OCI-LY1 (cell line): ENCODE measurements around the gene SLC24A5.

Experiments used
- H2AFZ ChIP-seq: fragments of 200-600 bp; sonication (generic), shearing (Covaris generic); 2 replicates; pipeline ENCODE4 v1.6.0; 2014; ENCODE audit warnings: antibody characterized with exemption, mild to moderate bottlenecking, low read length
- H3F3A ChIP-seq: fragments of 200-600 bp; sonication (generic), shearing (Covaris generic); 2 replicates; pipeline ENCODE4 v1.6.0; 2014; ENCODE audit warnings: mild to moderate bottlenecking, antibody characterized with exemption, low read length, moderate library complexity; ENCODE audit not compliant: insufficient read depth
- H3K27ac ChIP-seq: fragments of 200-600 bp; sonication (generic); 2 replicates; pipeline ENCODE4 v1.5.1; 2014; ENCODE audit warnings: low read length, mixed run types, mild to moderate bottlenecking, low read depth; ENCODE audit not compliant: poor library complexity, severe bottlenecking
- H3K27me3 ChIP-seq: fragments of 200-600 bp; sonication (generic); 2 replicates; pipeline ENCODE4 v1.6.0; 2014; ENCODE audit warnings: antibody characterized with exemption, mild to moderate bottlenecking, low read length, moderate library complexity; ENCODE audit not compliant: insufficient read depth
- H3K36me3 ChIP-seq: fragments of 200-600 bp; sonication (generic); 2 replicates; pipeline ENCODE4 v1.6.1; 2014; ENCODE audit warnings: mild to moderate bottlenecking, antibody characterized with exemption, low read length, moderate library complexity, mixed read lengths; ENCODE audit not compliant: insufficient read depth
- H3K4me1 ChIP-seq: fragments of 200-600 bp; sonication (generic); 2 replicates; pipeline ENCODE4 v1.5.1; 2014; ENCODE audit warnings: mild to moderate bottlenecking, low read length, moderate library complexity; ENCODE audit not compliant: insufficient read depth, severe bottlenecking
- H3K4me2 ChIP-seq: fragments of 200-600 bp; sonication (generic), shearing (Covaris generic); 2 replicates; pipeline ENCODE4 v1.6.1; 2014; ENCODE audit warnings: low read length
- H3K4me3 ChIP-seq: fragments of 200-600 bp; sonication (generic); 2 replicates; pipeline ENCODE4 v1.5.1; 2014; ENCODE audit warnings: low read length, low read depth, mild to moderate bottlenecking, mixed read lengths; ENCODE audit not compliant: poor library complexity, severe bottlenecking
- H3K79me2 ChIP-seq: fragments of 200-600 bp; shearing (Covaris generic); 2 replicates; pipeline ENCODE4 v1.6.1; 2016; ENCODE audit warnings: mixed run types, low read length, mixed read lengths; ENCODE audit not compliant: insufficient read depth
- H3K9ac ChIP-seq: fragments of 200-600 bp; sonication (generic), shearing (Covaris generic); 2 replicates; pipeline ENCODE4 v1.6.1; 2014; ENCODE audit warnings: mild to moderate bottlenecking, low read length, mixed read lengths
- H3K9me2 ChIP-seq: fragments of 200-600 bp; sonication (generic), shearing (Covaris generic); 2 replicates; pipeline ENCODE4 v1.6.1; 2014; ENCODE audit warnings: low read depth, mild to moderate bottlenecking, low read length, mixed read lengths
- H3K9me3 ChIP-seq: fragments of 200-600 bp; shearing (Covaris generic); 2 replicates; pipeline ENCODE4 v1.6.1; 2014; ENCODE audit warnings: low read length, mixed read lengths
- H4K20me1 ChIP-seq: fragments of 200-600 bp; sonication (generic), shearing (Covaris generic); 2 replicates; pipeline ENCODE4 v1.6.0; 2016; ENCODE audit warnings: mild to moderate bottlenecking, low read length; ENCODE audit not compliant: insufficient read depth
- CTCF ChIP-seq: fragments of 200-600 bp; sonication (generic), shearing (Covaris generic); IDR thresholded peaks from 2 replicates; pipeline ENCODE4 v1.5.1; 2017; ENCODE audit warnings: mild to moderate bottlenecking, antibody characterized with exemption, low read length, moderate library complexity, mixed read lengths
- EZH2 ChIP-seq: fragments of 200-600 bp; sonication (generic), shearing (Covaris generic); IDR thresholded peaks from 2 replicates; pipeline ENCODE4 v1.8.0; 2017; ENCODE audit warnings: borderline replicate concordance, mixed run types, mild to moderate bottlenecking, antibody characterized with exemption, low read length, moderate library complexity, mixed read lengths

The SLC24A5 gene

DNA sequence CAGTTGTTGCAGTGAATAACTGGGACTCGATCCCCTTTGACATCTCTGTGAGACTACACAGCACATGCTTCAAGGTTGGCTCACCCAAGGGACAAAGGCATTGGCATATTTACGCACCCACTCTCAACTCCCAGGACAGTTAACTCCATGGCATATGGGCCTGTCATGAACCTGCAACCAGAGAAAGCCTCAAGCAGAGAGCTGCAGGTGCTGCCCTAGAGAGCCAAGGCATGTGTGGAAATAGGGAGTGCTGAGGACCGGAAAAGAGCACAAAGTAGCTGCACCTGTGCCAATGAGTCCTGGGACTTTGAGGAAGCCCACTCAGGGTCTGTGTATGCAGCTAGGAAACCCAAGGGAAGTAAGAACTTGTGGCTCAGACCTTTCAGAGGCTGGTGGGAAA, 32.9 kb upstream of the SLC24A5 start:
- TF ChIP-seq EZH2: no peak
- no peak for TF ChIP-seq CTCF

GRCh38 chr15:48089702-48090101, 31.1 kb upstream of the SLC24A5 start:
- Histone ChIP-seq H3K4me3 (no peak overlapping the region), H3K27ac (no peak overlapping the region), H3K27me3 (no peaks in the 10 kb centered on the region), H3K36me3 (no peaks in the 10 kb centered on the region), H2AFZ (no peak overlapping the region), H3K9me2 (no peaks in the 10 kb centered on the region), H3K9ac (no peak overlapping the region), H4K20me1 (no peaks in the 10 kb centered on the region), H3K4me1 (no peaks in the 10 kb centered on the region), H3K4me2 (no peak overlapping the region), H3K9me3 (no peaks in the 10 kb centered on the region), H3F3A (no peaks in the 10 kb centered on the region), H3K79me2 (no peaks in the 10 kb centered on the region)
- no peak for TF ChIP-seq CTCF
- no peak for TF ChIP-seq EZH2

More for the DNA sequence above, 32.9 kb upstream of the SLC24A5 start:
- Histone ChIP-seq H3K4me3 (no peak overlapping the region), H3K9me2 (no peaks in the 10 kb centered on the region), H3K9ac (no peak overlapping the region), H3F3A (no peaks in the 10 kb centered on the region), H3K4me2 (no peak overlapping the region), H3K36me3 (no peaks in the 10 kb centered on the region), H3K79me2 (no peaks in the 10 kb centered on the region), H3K27ac (no peak overlapping the region), H3K27me3 (no peaks in the 10 kb centered on the region), H2AFZ (no peak overlapping the region), H4K20me1 (no peaks in the 10 kb centered on the region), H3K4me1 (no peaks in the 10 kb centered on the region), H3K9me3 (no peaks in the 10 kb centered on the region)

DNA sequence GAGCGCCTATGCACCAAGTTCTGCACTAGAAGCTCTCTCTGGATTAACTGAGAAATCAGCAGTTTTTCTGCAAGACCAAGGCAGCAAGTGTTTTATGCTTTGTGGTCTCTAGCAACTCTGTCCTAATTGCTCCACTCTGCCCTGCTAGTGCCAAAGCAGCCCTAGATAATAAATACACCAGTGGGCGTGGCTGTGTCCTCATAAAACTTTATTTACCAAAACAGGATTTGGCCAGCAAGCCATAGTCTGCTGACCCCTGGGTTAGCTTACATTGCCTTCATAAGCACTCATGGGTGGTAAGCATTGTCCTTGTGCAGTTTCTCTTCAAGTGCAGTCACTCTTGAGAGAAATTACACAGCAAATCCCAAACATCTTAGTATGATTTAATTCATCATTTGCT, 30.7 kb upstream of the SLC24A5 start:
- no peak overlapping the region for H3K27ac ChIP-seq
- H3K9ac ChIP-seq: no peak overlapping the region
- H3K4me3 ChIP-seq: no peak overlapping the region
- no peak overlapping the region for H3K4me2 ChIP-seq
- H3F3A ChIP-seq: no peaks in the 10 kb centered on the region
- TF ChIP-seq CTCF (no peak), EZH2 (no peak)
- H3K27me3 ChIP-seq: no peaks in the 10 kb centered on the region
- H3K79me2 ChIP-seq: no peaks in the 10 kb centered on the region
- H3K9me3 ChIP-seq: no peaks in the 10 kb centered on the region
- no peaks in the 10 kb centered on the region for H4K20me1 ChIP-seq
- H3K9me2 ChIP-seq: no peaks in the 10 kb centered on the region
- H3K36me3 ChIP-seq: no peaks in the 10 kb centered on the region
- H3K4me1 ChIP-seq: no peaks in the 10 kb centered on the region
- H2AFZ ChIP-seq: no peak overlapping the region
